Activated naive CD4-positive, alpha-beta T cell treated with anti-CD3 and anti-CD28 coated beads, Interleukin-2, amount 50 U/mL, for 24 hours (primary cell): ENCODE results near the gene BMP7.

ENCODE experiments used
- H3K27ac Mint-ChIP-seq: one replicate; pipeline ENCODE4 v1.8.0; 2021; ENCODE audit warnings: mild to moderate bottlenecking, mixed read lengths
- H3K27me3 Mint-ChIP-seq: one replicate; pipeline ENCODE4 v1.8.0; 2021; ENCODE audit warnings: mixed read lengths
- H3K36me3 Mint-ChIP-seq: one replicate; pipeline ENCODE4 v1.8.0; 2021; ENCODE audit warnings: mixed read lengths
- H3K4me1 Mint-ChIP-seq: one replicate; pipeline ENCODE4 v1.8.0; 2021; ENCODE audit warnings: mixed read lengths
- H3K4me3 Mint-ChIP-seq: one replicate; pipeline ENCODE4 v1.8.0; 2021; ENCODE audit warnings: mild to moderate bottlenecking, mixed read lengths
- H3K9me3 Mint-ChIP-seq: one replicate; pipeline ENCODE4 v1.8.0; 2021; ENCODE audit warnings: mixed read lengths

The BMP7 gene

DNA sequence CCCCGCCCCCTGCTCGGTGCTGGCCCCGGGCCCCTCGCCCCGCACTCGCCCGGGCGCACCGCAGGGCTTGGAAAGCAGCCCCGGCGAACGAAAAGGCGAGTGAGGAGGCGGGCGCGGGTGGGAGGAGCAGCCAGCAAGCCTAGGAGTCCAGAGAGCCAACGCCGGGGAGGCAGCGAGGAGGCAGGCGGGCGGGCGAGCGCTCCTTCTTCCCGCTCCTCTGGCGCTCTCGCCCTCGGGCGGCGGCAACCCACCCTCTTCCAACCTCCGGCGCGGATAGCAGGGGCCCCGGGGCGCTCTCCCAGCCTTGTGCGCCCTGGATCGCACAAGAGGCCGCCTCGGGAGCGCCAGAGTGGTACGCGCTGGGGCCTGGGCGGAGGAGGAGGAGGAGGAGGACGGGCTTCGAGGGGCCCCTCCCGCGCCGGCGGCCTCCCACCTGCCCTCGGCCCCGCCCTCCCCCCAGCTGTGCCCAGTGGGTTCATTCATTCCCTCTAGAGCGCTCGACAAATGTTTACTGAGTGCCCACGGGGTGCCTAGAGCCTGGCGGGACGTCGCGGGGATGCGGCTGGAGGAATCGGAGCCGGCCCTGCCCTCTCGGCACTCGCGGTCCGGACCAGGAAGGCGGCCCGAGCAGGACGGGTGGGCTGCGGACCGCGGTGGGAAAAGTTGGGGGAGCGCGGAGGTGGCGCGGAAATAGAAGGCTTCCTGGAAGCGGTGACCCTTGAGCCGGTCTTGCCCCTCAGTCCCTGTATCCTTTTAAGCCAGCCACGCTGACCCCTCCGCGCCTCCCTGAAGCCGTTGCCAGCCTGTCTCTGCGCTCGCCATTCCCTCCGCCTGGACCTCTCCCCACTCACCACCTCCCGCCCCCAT, at the start of gene BMP7:
TSS of gene BMP7 (minus strand) at position 351 of the 867 bp plus-strand sequence. CDS start 519 bp downstream, outside the sequence.
- Mint-ChIP-seq H3K4me3 (no peak within 1 kb of the TSS), H3K36me3 (no peaks in the 10 kb centered on the region), H3K27ac (no peak within 1 kb of the TSS), H3K27me3 (peaks cover 48% of the 10 kb centered on the region), H3K9me3 (no peaks in the 10 kb centered on the region), H3K4me1 (peaks cover 5% of the 10 kb centered on the region)

DNA sequence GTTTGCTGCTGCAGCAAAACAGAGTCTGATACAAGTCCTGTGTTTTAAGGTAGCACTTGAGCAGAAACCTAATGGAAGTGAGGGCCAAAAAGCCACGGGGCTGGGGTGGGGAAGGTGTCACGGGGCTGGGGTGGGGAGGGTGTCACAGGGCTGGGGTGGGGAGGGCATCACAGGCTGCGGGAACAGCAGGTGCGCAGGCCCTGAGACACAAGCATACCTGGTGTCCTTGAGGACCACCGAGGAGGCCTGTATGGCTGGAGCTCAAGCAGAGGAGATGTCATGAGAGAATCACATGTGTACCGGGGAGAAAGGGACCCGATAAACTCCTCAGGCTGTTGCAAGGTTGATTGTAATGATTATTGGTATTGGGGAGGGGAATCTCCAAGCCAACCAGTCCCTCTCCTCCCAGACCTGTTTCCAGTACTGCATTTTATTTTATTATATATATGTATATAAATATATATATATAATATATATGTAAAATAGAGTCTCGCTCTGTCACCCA, 49.6 kb upstream of the BMP7 start:
- H3K4me1 Mint-ChIP-seq = no peaks in the 10 kb centered on the region
- no peak overlapping the region for H3K4me3 Mint-ChIP-seq
- no peak overlapping the region for H3K27ac Mint-ChIP-seq
- H3K36me3 Mint-ChIP-seq = no peaks in the 10 kb centered on the region
- no peaks in the 10 kb centered on the region for H3K9me3 Mint-ChIP-seq
- H3K27me3 Mint-ChIP-seq = peaks cover 10% of the 10 kb centered on the region

DNA sequence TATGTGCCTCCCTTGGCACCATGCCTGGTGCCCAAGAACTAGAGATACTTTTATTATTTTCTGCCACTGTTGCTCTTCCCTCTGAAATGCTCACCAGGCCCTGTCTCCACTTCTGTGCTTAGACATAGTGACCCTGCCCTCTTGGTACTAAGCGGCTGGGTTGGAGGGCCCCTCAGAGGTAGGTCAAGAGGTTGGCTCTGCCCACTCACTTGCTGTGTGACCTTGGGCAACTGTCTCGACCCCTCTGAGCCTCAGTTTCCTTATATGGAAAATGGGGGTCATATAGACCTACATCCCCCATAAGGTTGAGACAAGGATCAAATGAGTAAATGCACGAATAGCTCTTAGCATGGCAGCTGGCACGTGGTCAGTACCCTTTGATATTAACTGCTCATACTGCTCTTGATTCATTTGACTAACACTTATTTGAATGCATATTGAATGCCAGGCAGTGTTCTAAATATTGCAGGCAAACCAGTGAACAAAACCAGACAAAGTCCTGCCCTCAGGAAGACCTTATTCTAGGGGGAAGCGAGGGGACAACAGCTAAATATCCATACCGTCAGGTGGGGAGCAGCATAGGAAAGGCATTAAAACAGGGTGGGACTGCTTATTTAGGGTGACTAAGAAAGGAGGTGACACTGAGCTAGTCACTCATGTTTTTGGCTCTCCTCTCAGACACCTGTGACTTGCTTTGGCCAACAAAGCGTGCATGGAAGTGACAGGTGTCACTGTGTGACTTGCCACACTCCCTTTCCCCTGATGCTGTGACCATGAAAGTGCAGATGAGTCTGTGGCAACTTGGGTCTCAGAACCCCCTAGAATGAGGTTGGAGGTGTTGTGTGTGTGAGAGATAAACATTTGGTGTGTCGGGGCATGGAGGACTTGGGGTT, 48.9 kb upstream of the BMP7 start:
- H3K9me3 Mint-ChIP-seq = no peaks in the 10 kb centered on the region
- H3K4me3 Mint-ChIP-seq = no peak overlapping the region
- no peak overlapping the region for H3K27ac Mint-ChIP-seq
- no peaks in the 10 kb centered on the region for H3K36me3 Mint-ChIP-seq
- H3K4me1 Mint-ChIP-seq = no peaks in the 10 kb centered on the region
- H3K27me3 Mint-ChIP-seq = peaks cover 9% of the 10 kb centered on the region

DNA sequence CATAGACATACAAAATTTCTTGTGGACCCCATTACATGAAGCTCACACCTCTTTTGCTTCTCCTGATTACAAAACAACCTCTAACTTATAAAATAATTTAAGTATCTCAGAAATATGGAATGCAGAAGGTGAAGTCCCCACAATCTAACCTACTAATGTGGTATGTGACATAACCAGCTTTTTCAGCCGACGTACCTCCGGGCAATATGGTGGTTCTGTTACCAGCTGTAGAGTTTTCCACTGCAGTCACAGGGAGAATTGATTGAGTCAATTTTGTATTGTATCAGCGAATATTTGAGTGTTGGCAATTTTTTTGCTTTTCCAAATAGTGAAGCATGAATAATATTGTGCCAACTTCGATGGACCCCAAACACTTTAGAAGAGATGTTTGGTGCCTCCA, 47.5 kb upstream of the BMP7 start:
- no peaks in the 10 kb centered on the region for H3K4me1 Mint-ChIP-seq
- H3K9me3 Mint-ChIP-seq = no peaks in the 10 kb centered on the region
- peaks cover 3% of the 10 kb centered on the region for H3K27me3 Mint-ChIP-seq
- H3K27ac Mint-ChIP-seq = no peak overlapping the region
- H3K4me3 Mint-ChIP-seq = no peak overlapping the region
- no peaks in the 10 kb centered on the region for H3K36me3 Mint-ChIP-seq

DNA sequence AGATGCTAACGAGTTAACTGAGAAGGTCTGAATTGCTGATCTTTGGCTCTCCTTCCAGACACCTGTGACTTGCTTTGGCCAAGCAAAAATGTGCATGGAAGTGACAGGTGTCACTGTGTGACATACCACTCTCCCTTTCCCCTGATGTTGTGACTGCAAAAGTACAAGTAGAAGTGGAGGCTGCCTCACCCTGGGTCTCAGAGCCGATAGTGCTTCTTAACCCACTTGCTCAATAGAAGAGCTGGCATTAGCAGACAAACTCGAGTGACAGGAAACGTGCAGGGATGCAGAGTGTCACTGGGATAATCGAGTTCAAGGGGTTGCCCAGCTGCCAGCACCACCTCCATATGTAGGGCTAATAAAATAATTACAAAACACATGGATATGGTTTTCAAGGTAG, 46.8 kb upstream of the BMP7 start:
- Mint-ChIP-seq H3K4me1 (no peaks in the 10 kb centered on the region), H3K9me3 (no peaks in the 10 kb centered on the region), H3K4me3 (no peak overlapping the region), H3K36me3 (no peaks in the 10 kb centered on the region), H3K27me3 (peaks cover 4% of the 10 kb centered on the region), H3K27ac (no peak overlapping the region)

DNA sequence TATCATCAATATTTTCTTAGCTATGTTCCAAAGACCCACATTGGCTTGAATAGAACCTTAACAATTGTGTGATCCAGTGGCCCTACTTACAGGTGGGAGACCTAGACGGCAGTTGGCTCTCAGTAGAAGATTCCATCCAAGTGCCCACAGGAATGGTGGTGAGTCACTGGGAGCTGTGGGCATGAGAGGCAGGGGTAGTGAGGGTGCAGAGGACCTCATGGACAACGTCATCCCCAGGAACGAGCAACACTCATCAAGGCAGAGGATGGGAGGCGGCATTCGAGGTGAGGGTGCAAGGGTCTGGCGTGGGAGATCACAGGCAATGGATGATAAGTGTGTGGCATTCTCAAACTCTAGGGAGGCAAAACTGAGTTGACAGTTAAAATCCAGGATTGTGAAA, 45.7 kb upstream of the BMP7 start:
- no peaks in the 10 kb centered on the region for H3K4me1 Mint-ChIP-seq
- no peaks in the 10 kb centered on the region for H3K36me3 Mint-ChIP-seq
- no peak overlapping the region for H3K4me3 Mint-ChIP-seq
- no peaks in the 10 kb centered on the region for H3K9me3 Mint-ChIP-seq
- H3K27ac Mint-ChIP-seq = no peak overlapping the region
- peaks cover 6% of the 10 kb centered on the region for H3K27me3 Mint-ChIP-seq

DNA sequence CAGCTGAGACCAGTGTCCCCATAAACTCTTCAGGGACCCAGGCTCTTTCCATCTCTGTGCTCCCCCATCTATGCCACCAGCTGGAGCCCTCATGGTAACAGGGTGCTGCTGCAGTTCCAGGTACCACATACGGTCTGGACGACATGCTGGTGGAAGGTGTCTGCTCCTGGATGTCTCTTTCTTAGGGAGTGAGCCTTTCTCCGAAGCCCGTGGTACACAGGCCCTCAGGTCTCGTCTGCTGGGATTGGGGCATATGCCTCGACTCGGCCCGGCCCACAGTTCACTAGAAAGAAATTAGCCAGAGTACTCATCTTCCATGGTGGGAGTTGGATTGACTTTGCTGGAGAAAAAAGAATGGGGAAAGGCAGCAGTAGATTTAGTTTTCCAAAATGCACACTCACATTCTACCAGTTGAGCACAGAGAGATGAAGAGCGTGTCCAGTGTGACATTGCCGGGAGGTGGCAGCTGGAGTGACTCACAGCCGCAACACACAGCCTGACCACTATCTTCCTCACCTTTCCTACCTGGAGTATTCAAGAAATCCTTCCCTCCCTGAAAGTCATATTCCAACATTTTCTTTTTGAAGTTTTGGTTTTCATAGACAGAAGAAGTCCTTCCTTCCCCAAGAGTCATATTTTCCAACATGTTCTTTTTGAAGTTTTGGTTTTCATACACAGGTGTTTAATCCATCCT, 44.5 kb upstream of the BMP7 start:
- Mint-ChIP-seq H3K4me1 (no peaks in the 10 kb centered on the region), H3K4me3 (no peak overlapping the region), H3K27me3 (peaks cover 6% of the 10 kb centered on the region), H3K27ac (no peak overlapping the region), H3K36me3 (no peaks in the 10 kb centered on the region), H3K9me3 (no peaks in the 10 kb centered on the region)

DNA sequence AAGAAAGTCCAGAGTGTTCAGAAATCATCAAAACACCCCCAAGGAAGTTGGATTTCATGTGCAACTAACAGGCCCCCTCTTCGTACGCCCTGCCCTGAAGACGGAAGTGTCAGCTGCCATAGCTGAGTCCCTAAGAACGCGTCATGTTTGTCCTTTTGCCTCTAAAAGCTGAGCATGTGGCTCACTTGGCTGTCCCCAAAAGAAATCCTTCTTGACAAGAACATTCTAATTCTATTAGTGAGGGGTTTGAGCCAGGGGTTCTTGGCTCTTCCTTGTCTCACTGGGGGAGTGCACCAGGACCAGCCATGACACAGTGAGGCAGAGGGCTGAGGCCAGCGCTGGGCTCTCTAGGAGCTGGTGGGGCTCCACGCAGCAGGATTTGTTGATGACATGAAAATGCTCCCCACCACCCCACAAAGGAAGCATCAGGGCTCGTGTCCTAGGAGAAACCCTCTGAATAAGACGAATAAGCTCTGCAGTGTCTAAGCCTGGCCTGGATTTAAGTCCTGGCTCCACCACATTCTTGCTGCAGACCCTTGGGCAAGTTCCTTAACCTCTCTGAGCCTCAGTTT, 43.2 kb upstream of the BMP7 start:
- Mint-ChIP-seq H3K27ac (no peak overlapping the region), H3K4me3 (no peak overlapping the region)

DNA sequence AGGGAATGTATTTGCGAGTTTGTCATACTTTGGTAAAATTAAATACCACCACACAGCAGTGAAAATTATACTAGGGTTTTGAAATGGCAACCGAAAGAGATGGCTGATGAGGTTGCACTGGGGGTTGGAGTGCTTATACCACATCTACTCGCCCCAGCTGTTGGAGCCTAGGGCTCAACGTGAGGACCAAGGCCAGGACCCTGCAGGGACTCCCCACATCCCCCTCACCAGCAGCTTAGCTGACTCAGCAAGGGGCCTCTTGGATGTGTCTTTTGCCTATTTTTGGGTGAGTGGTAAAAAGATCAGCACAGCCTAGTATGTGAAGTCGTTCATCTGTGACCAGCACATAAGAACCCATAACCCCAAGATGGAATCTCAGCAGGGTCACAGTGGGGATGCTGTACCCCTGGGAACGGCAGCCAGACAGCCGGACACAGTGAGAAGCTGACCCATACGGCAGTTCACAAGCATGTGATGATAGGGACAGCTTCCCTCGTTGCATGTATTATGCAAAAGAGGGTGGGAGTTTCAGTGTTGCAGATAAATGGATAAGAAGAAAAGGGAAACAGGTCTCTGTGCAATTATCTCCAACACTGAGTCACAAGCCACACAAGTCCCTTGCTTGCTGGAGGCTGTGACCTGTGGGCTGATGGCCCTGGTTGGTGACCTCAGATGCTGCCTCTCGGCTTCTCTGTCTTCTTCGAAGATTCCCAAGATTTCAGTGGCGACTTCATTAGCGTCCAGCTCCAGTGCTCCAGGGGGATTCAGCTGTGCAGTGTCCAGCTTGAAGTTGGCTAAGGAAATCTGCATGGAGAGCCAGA, 42.2 kb upstream of the BMP7 start:
- Mint-ChIP-seq H3K9me3 (no peaks in the 10 kb centered on the region), H3K4me1 (no peaks in the 10 kb centered on the region), H3K27me3 (peaks cover 3% of the 10 kb centered on the region), H3K27ac (no peak overlapping the region), H3K4me3 (no peak overlapping the region), H3K36me3 (no peaks in the 10 kb centered on the region)

More for the DNA sequence above, 43.2 kb upstream of the BMP7 start:
- H3K36me3 Mint-ChIP-seq = no peaks in the 10 kb centered on the region
- no peaks in the 10 kb centered on the region for H3K9me3 Mint-ChIP-seq
- no peaks in the 10 kb centered on the region for H3K4me1 Mint-ChIP-seq
- H3K27me3 Mint-ChIP-seq = peaks cover 4% of the 10 kb centered on the region

DNA sequence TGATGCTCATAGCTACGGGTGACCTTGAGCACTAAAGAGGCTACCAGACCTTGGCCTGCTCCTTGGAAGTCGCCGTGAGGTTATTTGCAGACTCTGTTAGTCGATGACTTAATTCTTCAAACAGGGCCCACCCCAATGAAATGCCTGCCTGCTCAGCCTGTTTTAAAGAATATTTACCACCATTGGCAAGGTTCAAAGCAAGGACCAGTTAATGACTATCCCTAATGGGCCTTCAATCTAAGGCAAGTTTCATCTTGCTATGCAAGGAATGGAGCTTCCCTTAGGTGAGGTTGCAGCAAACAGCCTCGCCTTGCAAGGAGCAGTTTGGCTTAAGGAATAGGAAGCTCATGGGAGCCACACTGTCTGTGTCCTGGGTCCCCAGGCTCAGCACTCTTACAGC, 40.3 kb upstream of the BMP7 start:
- Mint-ChIP-seq H3K4me1 (no peaks in the 10 kb centered on the region), H3K27me3 (peaks cover 5% of the 10 kb centered on the region), H3K4me3 (no peak overlapping the region), H3K9me3 (no peaks in the 10 kb centered on the region), H3K27ac (no peak overlapping the region), H3K36me3 (no peaks in the 10 kb centered on the region)

DNA sequence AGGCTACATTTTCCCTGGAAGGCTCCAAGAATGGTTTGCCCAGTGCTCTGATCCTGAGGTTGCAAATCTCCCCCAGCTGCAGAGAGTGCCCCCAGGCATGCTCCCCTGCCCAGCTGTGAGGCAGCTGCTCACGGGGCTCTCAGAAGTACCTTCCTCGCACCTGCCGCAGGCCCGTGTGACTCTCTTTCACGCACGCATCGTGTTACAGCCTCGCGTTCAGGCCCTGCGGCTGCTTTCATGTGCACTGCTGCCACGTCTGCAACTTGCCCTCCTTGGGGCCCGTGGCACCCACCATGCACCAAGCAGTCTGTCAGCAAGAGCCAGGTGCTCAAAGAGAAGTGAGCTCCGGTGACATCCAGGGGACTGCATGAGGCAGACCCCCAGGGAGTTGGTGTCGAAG, 34.6 kb upstream of the BMP7 start:
- Mint-ChIP-seq H3K36me3 (no peaks in the 10 kb centered on the region), H3K9me3 (no peaks in the 10 kb centered on the region), H3K27ac (no peak overlapping the region), H3K4me3 (no peak overlapping the region), H3K4me1 (no peaks in the 10 kb centered on the region), H3K27me3 (peaks cover 8% of the 10 kb centered on the region)

DNA sequence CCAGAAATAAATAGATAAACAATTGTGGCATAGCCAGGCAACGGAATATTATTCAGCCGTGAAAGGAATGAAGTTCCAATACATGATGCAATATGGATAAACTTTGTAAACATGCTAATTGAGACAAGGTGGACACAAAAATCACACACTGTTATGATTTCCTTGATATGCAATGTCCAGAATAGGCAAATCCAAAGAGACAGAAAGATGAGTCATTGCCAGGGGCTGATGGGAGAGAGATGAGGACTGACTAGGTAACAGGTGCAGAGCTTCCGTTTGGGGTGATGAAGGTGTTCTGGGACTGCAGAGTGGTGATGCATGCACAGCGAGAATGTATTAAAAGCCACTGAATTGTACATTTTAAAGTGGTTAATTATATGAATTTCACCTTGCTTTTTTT, 32.0 kb upstream of the BMP7 start:
- H3K27me3 Mint-ChIP-seq = peaks cover 12% of the 10 kb centered on the region
- no peaks in the 10 kb centered on the region for H3K9me3 Mint-ChIP-seq
- no peaks in the 10 kb centered on the region for H3K36me3 Mint-ChIP-seq
- H3K4me1 Mint-ChIP-seq = no peaks in the 10 kb centered on the region
- H3K4me3 Mint-ChIP-seq = no peak overlapping the region
- no peak overlapping the region for H3K27ac Mint-ChIP-seq

DNA sequence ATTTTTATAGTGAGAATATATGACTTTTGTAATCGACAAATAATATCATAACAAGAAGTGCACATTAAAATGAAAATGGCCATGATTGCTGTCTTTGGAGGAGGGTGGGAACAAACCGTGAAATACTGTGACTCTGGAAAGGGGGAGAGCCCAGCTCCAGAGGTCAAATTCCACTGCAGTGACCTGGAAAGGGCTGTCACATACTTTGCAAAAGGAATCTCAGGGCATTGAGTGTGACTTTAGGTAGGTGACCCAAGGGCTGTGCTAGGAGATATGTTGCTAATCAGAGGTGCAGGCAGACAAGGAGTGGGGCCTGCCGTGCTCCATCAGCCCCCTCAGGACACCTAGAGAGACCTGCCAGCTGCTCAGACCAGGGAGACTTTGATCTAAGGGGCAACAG, 28.1 kb upstream of the BMP7 start:
- no peak overlapping the region for H3K27ac Mint-ChIP-seq
- peaks cover 18% of the 10 kb centered on the region for H3K27me3 Mint-ChIP-seq
- H3K36me3 Mint-ChIP-seq = no peaks in the 10 kb centered on the region
- H3K9me3 Mint-ChIP-seq = no peaks in the 10 kb centered on the region
- H3K4me1 Mint-ChIP-seq = no peaks in the 10 kb centered on the region
- no peak overlapping the region for H3K4me3 Mint-ChIP-seq

DNA sequence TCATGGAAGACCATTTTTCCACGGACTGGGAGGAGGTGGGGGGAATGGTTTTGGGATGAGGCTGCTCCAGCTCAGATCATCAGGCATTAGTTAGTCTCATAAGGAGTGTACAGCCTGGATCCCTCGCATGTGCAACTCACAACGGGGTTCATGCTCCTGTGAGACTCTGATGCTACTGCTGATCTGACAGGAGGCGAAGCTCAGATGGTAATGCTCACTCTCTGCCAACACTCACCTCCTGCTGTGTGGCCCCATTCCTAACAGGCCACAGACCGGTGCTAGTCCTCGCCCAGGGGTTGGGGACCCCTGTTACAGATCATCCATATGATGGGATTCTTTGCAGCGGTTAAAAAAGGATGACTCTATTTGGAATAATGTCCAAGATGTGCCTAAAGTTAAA, 27.6 kb upstream of the BMP7 start:
- no peak overlapping the region for H3K27ac Mint-ChIP-seq
- peaks cover 18% of the 10 kb centered on the region for H3K27me3 Mint-ChIP-seq
- no peaks in the 10 kb centered on the region for H3K9me3 Mint-ChIP-seq
- H3K4me3 Mint-ChIP-seq = no peak overlapping the region
- H3K4me1 Mint-ChIP-seq = no peaks in the 10 kb centered on the region
- H3K36me3 Mint-ChIP-seq = no peaks in the 10 kb centered on the region
